Pancreas (tissue), 10 donors: Measurements from ENCODE around the gene ZCWPW1. TPM values are rescaled to one million over a fixed set of nuclear protein-coding genes. Genes with fewer than 3 reads are reported as not detected.
A peak's percentile ranks its signal among the peaks of the same experiment; 100 is the strongest.

Experiments used
- ATAC-seq, 4 donors: fragments of 200-7000 bp; cut with Tn5 transposase; one replicate each; pipeline versions ENCODE4 v1.8.0 to v1.9.1; 2020; ENCODE audit warnings: mild to moderate bottlenecking in 4 of 4, moderate library complexity in 4 of 4
- DNase-seq, 6 donors: peaks; one replicate each; pipeline ENCODE4 v3.0.0-alpha.2; 2020
- FAIRE-seq: peaks from 2 replicates; lab custom pipeline; 2012; peaks lifted over from hg19 to GRCh38; lab: Jason Lieb, UNC
- H3K27ac ChIP-seq, 4 donors: fragments of 200-600 bp; sonication (generic); 1 replicate in 3 of 4; 2 replicates in 1 of 4; pipeline versions ENCODE4 v1.5.0 to v1.8.0; 2020
- H3K27me3 ChIP-seq, 4 donors: fragments of 200-600 bp; one replicate each; pipeline ENCODE4 v1.8.0; 2021
- H3K36me3 ChIP-seq, 3 donors: fragments of 200-600 bp; sonication (generic) in 1 of 3; one replicate each; pipeline versions ENCODE4 v1.5.0 to v1.8.0; 2020 to 2021
- H3K4me1 ChIP-seq, 3 donors: fragments of 200-600 bp; one replicate each; pipeline ENCODE4 v1.8.0; 2021
- H3K4me3 ChIP-seq, 4 donors: fragments of 200-600 bp; sonication (generic) in 2 of 4; one replicate each; pipeline versions ENCODE4 v1.5.0 to v1.8.0; 2020 to 2021
- H3K9me3 ChIP-seq, 4 donors: fragments of 200-600 bp; one replicate each; pipeline ENCODE4 v1.8.0; 2021
- CTCF ChIP-seq, 4 donors: fragments of 200-600 bp; sonication (generic) in 3 of 4; IDR thresholded peaks; one replicate each; pipeline versions ENCODE4 v1.5.0 to v1.8.0; 2021; ENCODE audit warnings: antibody characterized with exemption in 4 of 4
- WGBS, 2 donors: extraction: QIAGEN DNeasy Blood & Tissue Kit; methylation state at CpG; one replicate each; pipeline ENCODE4 v1.1.7; 2013; 5-methylcytosine and 5-hydroxymethylcytosine counted together
- intact Hi-C, 3 donors: fragments of 100-400 bp; cut with DNase I; formaldehyde crosslinking; loops; one replicate each; pipeline versions ENCODE4 v1.11.1 to v1.14.2; 2022
- polyA plus RNA-seq, 2 donors: library from polyadenylated mRNA; stranded (reverse); fragments of 200-250 nt; gene quantifications; one replicate each; pipeline ENCODE4 v1.2.3, GENCODE V29; 2013
- total RNA-seq, 6 donors: library from RNA; stranded (reverse); fragmentation: NEBNext Ultra II Directional in 4 of 6; extraction: Animal tissue kit (Norgen Biotek cat#: 25700) in 4 of 6; gene quantifications; one replicate each; pipeline versions ENCODE4 v1.2.1 to v1.2.4, GENCODE V29; 2021 to 2023
- donor health status: healthy with polysubstance abuse.
- donor health status: DM: no; HTN: no; CAD: no; lungs with moderate emphysema.
- donor health status: DM: no; HTN: no; CAD: no.
- donor health status: control.
- donor health status: control.
- donor health status: Bipolar disorder and iron deficiency.
- donor health status: DM: yes; HTN: yes; CAD: no.
- donor health status: DM: no; HTN: no; CAD: no.
- donor health status: DM: no; HTN: no; CAD: no.
- donor health status: DM: yes; HTN: yes; CAD: no.

The ZCWPW1 gene
- total and polyA plus RNA-seq, 8 donors = 1.6 to 18.9 (median 2.3) TPM

DNA sequence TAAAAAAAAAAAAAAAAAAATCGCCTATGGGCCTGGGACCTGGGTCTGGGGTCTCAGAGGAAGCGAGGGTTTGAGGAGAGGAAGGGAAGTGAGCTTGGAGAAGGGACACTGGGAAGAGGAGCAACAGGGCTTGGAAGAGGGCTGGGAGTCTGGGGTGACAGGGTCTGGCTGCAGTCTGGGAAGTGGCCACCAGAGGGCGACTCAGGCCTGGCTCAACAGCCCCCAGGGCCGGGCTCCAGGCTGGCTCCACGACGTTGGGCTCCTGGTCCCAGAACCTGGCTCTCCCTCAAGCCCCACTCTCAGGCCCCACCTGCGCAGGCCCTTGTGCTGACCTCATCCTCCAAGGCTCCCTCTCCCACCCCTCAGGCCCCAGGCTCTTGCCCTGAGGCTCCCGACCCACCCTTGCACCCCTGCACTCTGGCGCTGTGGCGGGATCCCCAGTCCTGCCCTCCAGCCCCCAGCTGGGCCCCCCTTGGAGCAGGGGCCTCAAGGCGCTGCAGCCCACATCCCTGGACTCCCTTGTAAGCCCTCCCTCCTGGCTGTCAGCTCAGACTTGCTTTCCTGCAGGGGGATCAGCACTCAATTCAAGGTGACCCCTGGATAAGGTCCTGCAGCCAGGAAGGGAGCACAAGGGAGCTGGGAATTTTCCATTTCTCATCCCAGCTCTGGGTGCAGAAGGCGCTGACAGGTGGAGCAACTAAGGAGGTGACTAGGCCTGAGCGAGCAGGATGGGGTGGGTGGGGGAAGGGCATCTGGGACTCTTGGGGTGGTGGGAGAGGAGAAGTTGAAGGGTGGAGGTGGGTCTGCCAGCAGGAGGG lies 40.9 kb upstream of the ZCWPW1 start:
- peak; percentile 80 to 99 (median 92) for DNase-seq
- no peak overlapping the region for H3K27ac ChIP-seq
- H3K9me3 ChIP-seq = no peaks in the 10 kb centered on the region
- intact Hi-C loops = loop anchor here in 2 of 3 donors (5.0 to 10.0 kb wide), 3 partner anchors 93 to 215 kb away; no protein-coding TSS in a partner anchor
- no peak overlapping the region for H3K4me3 ChIP-seq
- no peaks in the 10 kb centered on the region for H3K27me3 ChIP-seq
- ATAC-seq = peak; percentile 64 to 90 (median 82)
- WGBS, 2 donors = 24 to 29% methylated on average over 11 to 13 of the region's 13 CpGs
- peaks cover 0 to 11% (median 0%) of the 10 kb centered on the region in 3 donors for H3K36me3 ChIP-seq
- peak; percentile 86 to 94 (median 88) for TF ChIP-seq CTCF (IDR thresholded peaks at IDR 0.05)
- no peak for FAIRE-seq
- H3K4me1 ChIP-seq = peaks cover 0 to 5% (median 0%) of the 10 kb centered on the region in 3 donors

- Histone ChIP-seq H3K9me3 (no peaks in the 10 kb centered on the region), H3K4me1 (peaks cover 0 to 5% (median 0%) of the 10 kb centered on the region in 3 donors), H3K4me3 (no peak overlapping the region), H3K27ac (no peak overlapping the region), H3K27me3 (no peaks in the 10 kb centered on the region), H3K36me3 (no peaks in the 10 kb centered on the region)
- FAIRE-seq (no peak), DNase-seq (peak in 2 of 6 donors; percentile 63 to 82), ATAC-seq (no peak)
- 58 to 61% methylated on average over 18 to 22 of the region's 22 CpGs for WGBS, 2 donors
- TF ChIP-seq CTCF (IDR thresholded peaks at IDR 0.05) = no peak
- intact Hi-C loops = loop anchor here in 2 of 3 donors (5.0 to 10.0 kb wide), 3 partner anchors 94 to 217 kb away; no protein-coding TSS in a partner anchor
These were observed 39.3 kb upstream of the ZCWPW1 start for GRCh38 chr7:100467638-100468373.

DNA sequence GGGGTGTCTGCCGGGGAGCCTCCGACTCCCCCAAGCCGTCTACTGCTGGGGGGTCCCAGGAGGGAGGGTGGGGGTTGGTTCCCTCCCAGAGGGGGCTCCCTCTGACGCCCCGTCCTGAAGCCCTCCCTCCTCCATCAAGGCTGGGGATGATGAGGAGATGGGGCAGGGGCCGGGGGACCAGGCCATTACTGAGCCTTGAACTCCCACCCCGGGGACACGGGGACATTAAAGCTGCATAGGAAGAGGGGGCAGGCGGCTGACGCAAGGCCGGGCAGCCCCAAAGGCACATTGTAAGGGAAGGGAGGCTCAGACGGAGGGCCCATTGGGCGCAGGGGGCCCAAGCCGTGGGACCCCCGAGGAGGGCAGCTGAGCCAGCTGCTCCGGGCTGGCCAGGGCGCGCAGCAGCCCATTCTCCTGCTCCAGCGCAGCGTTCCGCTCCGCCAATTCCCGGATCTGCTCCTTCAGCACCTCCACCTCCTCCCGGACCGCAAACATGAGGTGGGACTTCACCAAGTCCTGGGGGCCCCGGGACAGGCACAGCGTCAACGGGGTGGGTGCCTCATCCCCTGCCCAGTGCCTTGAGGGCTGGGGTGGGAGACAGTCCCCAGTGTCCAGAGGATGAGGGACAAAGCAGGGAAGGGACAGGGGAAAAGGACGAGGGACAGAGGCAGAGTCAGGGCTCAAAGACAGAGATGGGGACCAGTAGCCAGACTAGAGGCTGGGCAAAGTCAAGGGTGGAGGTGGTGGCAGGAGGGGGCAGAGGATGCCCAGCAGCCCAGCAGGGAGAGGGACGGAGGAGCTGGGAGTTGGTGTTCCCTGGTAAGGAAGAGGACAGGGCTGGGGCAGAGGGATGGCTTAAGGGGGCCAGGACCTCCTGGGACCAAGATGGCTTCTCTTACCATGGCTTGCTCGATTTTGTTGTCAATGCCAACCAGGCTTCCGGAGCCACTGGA lies 38.4 kb upstream of the ZCWPW1 start:
- intact Hi-C loops = loop anchor here in 2 of 3 donors (5.0 to 10.0 kb wide), 3 partner anchors 95 to 218 kb away; no protein-coding TSS in a partner anchor
- peak overlapping the region; percentile 8 to 42 (median 40) for H3K27ac ChIP-seq
- ATAC-seq (no peak), FAIRE-seq (no peak), DNase-seq (peak in 1 of 6 donors; percentile 41)
- WGBS, 2 donors = 65 to 70% methylated on average over 31 to 32 of the region's 32 CpGs
- H3K9me3 ChIP-seq = no peaks in the 10 kb centered on the region
- H3K36me3 ChIP-seq = no peaks in the 10 kb centered on the region
- peaks cover 0 to 5% (median 0%) of the 10 kb centered on the region in 3 donors for H3K4me1 ChIP-seq
- no peaks in the 10 kb centered on the region for H3K27me3 ChIP-seq
- no peak overlapping the region for H3K4me3 ChIP-seq
- no peak for TF ChIP-seq CTCF (IDR thresholded peaks at IDR 0.05)

GRCh38 chr7:100465702-100466311 lies 37.3 kb upstream of the ZCWPW1 start:
- H3K4me3 ChIP-seq = peak overlapping the region in 1 of 4 donors; percentile 14
- H3K4me1 ChIP-seq = peaks cover 0 to 5% (median 0%) of the 10 kb centered on the region in 3 donors
- peak; percentile 84 to 93 (median 92) for ATAC-seq
- WGBS, 2 donors = 3 to 4% methylated on average over 16 to 17 of the region's 17 CpGs
- intact Hi-C loops = loop anchor here in 2 of 3 donors (5.0 to 10.0 kb wide), 3 partner anchors 96 to 219 kb away; no protein-coding TSS in a partner anchor
- peak overlapping the region in 3 of 4 donors; percentile 39 to 42 (median 41) for H3K27ac ChIP-seq
- no peaks in the 10 kb centered on the region for H3K9me3 ChIP-seq
- H3K36me3 ChIP-seq = no peaks in the 10 kb centered on the region
- no peak for FAIRE-seq
- peak; percentile 42 to 61 (median 56) for TF ChIP-seq CTCF (IDR thresholded peaks at IDR 0.05)
- no peaks in the 10 kb centered on the region for H3K27me3 ChIP-seq
- DNase-seq = peak; percentile 82 to 95 (median 88)
